ENCODE measurements around the gene AMBRA1.

The AMBRA1 gene

DNA sequence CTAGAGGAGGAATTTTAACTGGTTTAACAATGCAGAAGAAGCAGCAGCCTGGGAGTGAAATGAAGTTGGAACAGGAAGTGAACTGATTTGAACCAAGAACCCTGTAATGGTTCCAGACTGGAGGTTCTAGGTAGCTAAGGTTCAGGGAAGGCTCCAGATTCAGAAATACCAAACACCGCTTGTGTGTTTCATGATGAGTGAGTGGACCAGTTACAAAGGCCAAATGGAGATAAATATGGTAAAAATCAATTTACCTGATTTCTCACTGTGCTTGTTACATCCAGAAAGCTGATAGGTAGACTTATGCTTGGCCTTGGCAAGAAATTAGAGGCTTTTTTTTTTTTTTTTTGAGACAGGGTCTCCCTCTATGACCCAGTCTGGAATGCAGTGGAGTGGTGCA is 36.4 kb upstream of the AMBRA1 start:
- Histone ChIP-seq H3K27me3 (ENCODE audit: control insufficient read depth, insufficient read depth, low read length) (no peaks in the 10 kb centered on the region), H3K9ac (ENCODE audit: low read length) (no peak overlapping the region), H3K36me3 (ENCODE audit: control insufficient read depth, insufficient read depth, low read length) (peaks cover 8% of the 10 kb centered on the region), H3K27ac (ENCODE audit: low read depth, low read length) (no peak overlapping the region), H3K4me3 (ENCODE audit: low read length) (no peak overlapping the region), H3K4me1 (ENCODE audit: control insufficient read depth, insufficient read depth, low read length) (no peaks in the 10 kb centered on the region)

DNA sequence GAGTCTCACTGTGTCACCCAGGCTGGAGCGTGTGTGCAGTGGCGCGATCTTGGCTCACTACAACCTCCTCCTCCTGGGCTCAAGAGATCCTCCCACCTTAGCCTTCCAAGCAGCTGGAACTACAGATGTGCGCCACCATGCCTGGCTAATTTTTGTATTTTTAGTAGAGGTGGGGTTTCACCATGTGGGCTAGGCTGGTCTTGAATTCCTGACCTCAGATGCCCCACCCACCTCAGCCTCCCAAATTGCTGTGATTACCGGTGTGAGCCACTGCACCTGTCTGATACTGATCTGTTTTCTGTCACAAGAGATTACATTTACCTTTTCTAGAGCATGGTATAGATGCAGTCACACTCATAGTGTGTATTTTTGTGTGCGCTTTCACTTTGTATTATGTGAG is 35.1 kb upstream of the AMBRA1 start:
- peaks cover 12% of the 10 kb centered on the region for H3K36me3 ChIP-seq (ENCODE audit: control insufficient read depth, insufficient read depth, low read length)
- no peaks in the 10 kb centered on the region for H3K27me3 ChIP-seq (ENCODE audit: control insufficient read depth, insufficient read depth, low read length)
- H3K9ac ChIP-seq (ENCODE audit: low read length), result no peak overlapping the region
- no peak overlapping the region for H3K4me3 ChIP-seq (ENCODE audit: low read length)
- H3K4me1 ChIP-seq (ENCODE audit: control insufficient read depth, insufficient read depth, low read length), result no peaks in the 10 kb centered on the region
- no peak overlapping the region for H3K27ac ChIP-seq (ENCODE audit: low read depth, low read length)

DNA sequence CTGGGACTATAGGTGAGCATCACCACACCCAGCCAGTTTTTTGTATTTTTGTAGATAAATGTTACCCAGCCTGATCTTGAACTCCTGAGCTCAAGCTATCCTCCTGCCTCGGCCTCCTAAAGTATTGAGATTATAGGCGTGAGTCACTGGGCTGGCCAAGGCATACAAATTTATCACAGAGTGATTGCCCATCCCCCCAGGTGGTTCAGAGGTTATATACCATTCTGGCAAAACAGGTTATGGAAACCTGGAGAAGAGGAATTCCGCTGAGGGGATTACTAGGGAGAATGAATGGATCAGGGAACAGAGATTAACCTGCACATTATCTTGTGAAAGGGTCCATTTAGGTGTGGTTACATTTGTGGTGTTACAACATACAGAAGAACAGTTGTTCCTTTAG is 31.6 kb upstream of the AMBRA1 start:
- peaks cover 12% of the 10 kb centered on the region for H3K36me3 ChIP-seq (ENCODE audit: control insufficient read depth, insufficient read depth, low read length)
- no peak overlapping the region for H3K27ac ChIP-seq (ENCODE audit: low read depth, low read length)
- H3K4me1 ChIP-seq (ENCODE audit: control insufficient read depth, insufficient read depth, low read length), result no peaks in the 10 kb centered on the region
- H3K27me3 ChIP-seq (ENCODE audit: control insufficient read depth, insufficient read depth, low read length), result no peaks in the 10 kb centered on the region
- no peak overlapping the region for H3K4me3 ChIP-seq (ENCODE audit: low read length)
- no peak overlapping the region for H3K9ac ChIP-seq (ENCODE audit: low read length)

DNA sequence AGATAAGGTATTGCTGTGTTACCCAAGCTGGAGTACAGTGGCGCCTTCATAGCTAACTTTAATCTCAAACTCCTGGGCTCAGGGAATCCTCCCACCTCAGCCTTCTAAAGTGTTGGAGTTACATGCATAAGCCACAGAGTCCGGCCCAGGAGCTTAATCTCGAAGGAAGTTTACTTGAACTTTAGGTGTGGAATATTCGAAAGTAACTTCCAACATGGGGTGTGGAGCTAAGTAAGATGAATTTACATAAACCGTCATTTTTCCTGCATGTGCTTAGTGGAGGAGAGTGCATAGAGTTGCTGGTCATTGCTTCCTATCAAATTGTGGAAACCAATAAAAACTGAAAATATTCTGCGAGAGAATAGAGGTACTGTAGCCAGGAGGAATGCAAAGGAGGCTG is 25.0 kb upstream of the AMBRA1 start:
- Histone ChIP-seq H3K4me3 (ENCODE audit: low read length) (no peak overlapping the region), H3K4me1 (ENCODE audit: control insufficient read depth, insufficient read depth, low read length) (peaks cover 10% of the 10 kb centered on the region), H3K27ac (ENCODE audit: low read depth, low read length) (no peak overlapping the region), H3K27me3 (ENCODE audit: control insufficient read depth, insufficient read depth, low read length) (no peaks in the 10 kb centered on the region), H3K36me3 (ENCODE audit: control insufficient read depth, insufficient read depth, low read length) (no peaks in the 10 kb centered on the region), H3K9ac (ENCODE audit: low read length) (no peak overlapping the region)

DNA sequence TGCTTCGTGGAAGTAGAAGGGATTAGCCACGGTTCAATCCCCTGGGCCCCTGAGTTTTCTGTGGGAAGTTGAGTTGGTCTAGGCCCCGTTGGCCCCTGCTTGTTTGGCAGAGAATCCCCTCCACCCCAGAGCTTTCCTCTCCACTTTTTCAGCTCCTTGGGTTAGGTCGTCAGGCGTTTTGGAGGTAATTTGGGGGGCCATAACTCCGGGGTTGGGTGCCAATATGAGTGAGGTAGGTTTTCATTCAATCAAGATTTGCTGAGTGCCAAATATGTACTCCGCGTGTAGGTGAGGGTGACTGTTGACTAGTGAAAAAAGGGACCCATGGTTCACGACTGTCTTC is 24.1 kb upstream of the AMBRA1 start:
- peak overlapping the region; percentile 100 for H3K4me3 ChIP-seq (ENCODE audit: low read length)
- H3K4me1 ChIP-seq (ENCODE audit: control insufficient read depth, insufficient read depth, low read length), result peaks cover 10% of the 10 kb centered on the region

DNA sequence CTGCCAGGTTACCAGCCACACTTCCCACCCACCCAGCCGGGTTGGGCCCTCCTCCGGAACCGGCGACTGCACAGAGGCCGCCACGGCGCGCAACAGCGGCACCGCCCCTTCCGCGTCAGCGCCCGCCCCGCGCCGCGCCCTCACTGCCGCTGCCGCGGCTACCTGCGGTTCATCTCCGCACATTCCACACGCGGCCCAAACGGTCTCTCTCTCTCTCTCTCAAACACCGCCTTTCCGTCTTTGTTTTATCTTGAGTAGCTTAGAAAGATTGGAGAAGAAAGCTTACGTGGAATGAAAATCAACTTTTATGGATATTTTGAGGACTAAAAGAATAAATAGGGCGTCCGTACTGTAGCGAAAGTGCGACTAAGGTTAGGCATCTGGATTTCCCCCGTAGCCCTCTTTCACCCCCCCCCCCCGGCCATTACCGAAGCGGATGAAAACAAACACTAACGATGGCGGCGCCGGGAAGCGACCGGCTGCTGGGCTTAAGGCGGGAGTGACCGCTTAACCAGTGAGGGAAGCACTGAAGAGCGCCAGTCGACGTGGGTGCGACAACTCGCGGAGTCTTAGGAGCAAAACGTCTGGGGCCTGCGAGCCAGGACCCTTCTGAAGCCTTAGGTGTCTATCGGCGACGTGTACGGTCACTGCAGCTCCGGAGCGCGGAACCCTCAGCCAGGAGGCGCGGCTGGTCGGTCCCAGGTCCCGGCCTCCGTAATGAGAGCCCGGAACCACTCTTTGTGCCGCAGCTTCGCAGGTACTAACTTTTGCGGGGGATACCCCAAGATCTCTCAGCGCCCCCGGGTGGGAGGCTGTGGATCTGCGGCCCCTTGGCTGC is 23.5 kb upstream of the AMBRA1 start, which contains the start of the genes ATG13 and HARBI1:
Gene ATG13, plus strand, starts transcription at position 420 of the 838 bp plus-strand sequence. CDS start 26,739 bp downstream, outside the sequence.
Gene HARBI1, minus strand, starts transcription at position 94 of the 838 bp plus-strand sequence. CDS start 990 bp downstream, outside the sequence.
- H3K4me3 ChIP-seq (ENCODE audit: low read length), result peak within 1 kb of the TSS; percentile 100
- H3K4me1 ChIP-seq (ENCODE audit: control insufficient read depth, insufficient read depth, low read length), result peaks cover 10% of the 10 kb centered on the region
- no peaks in the 10 kb centered on the region for H3K36me3 ChIP-seq (ENCODE audit: control insufficient read depth, insufficient read depth, low read length)
- H3K27ac ChIP-seq (ENCODE audit: low read depth, low read length), result peak within 1 kb of the TSS; percentile 96
- H3K27me3 ChIP-seq (ENCODE audit: control insufficient read depth, insufficient read depth, low read length), result no peaks in the 10 kb centered on the region
- peak within 1 kb of the TSS; percentile 99 for H3K9ac ChIP-seq (ENCODE audit: low read length)

More for the DNA sequence above, 24.1 kb upstream of the AMBRA1 start:
- Histone ChIP-seq H3K27me3 (ENCODE audit: control insufficient read depth, insufficient read depth, low read length) (no peaks in the 10 kb centered on the region), H3K27ac (ENCODE audit: low read depth, low read length) (peak overlapping the region; percentile 96), H3K9ac (ENCODE audit: low read length) (peak overlapping the region; percentile 99), H3K36me3 (ENCODE audit: control insufficient read depth, insufficient read depth, low read length) (no peaks in the 10 kb centered on the region)

DNA sequence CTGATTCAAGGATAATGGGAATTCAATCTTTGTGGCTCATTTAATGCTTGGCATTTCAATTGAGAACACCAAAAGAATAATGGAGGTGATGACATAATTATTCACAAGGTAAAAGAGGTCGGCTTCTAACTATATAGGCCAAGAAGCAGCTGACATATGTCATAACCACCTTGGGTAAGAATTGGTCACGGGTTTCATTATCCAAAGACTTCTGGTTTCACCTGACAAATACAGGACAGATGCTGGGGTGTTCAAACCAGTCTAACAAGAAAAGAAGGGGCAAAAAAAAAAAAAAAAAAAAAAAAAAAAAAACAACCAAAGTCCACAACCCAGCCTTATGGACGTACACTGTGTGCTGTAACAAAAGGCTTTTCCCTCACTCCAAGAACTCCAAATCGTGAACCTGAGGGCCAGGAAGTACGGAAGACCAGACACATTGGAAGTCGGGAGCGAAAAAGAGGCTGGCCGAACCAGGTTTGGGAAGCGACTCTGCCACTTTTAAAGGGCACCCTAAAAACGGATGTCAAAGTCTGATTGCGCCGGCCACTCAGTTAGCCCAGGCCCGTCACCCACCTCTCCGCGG is 22.8 kb upstream of the AMBRA1 start:
- H3K4me1 ChIP-seq (ENCODE audit: control insufficient read depth, insufficient read depth, low read length), result peaks cover 10% of the 10 kb centered on the region

DNA sequence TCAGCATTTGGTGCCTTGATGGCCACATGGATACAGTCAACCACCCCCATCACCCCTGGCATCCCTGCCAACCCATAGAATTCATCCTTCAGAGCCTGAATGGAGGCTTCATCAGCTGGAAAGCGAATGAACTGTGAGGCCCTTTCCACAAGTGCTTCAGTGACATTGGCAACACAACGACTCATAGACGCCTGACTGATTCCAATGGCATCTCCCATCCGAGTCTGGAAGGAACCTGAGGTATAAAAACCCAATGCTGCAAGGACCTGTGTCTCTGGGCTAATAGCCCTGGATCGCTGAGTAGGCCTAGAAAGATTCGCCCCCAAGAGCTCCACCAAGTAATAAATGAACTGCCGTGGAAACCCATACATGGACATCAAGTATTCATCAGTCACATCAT is 21.9 kb upstream of the AMBRA1 start:
- no peak overlapping the region for H3K27ac ChIP-seq (ENCODE audit: low read depth, low read length)

More for the DNA sequence above, 22.8 kb upstream of the AMBRA1 start:
- no peaks in the 10 kb centered on the region for H3K27me3 ChIP-seq (ENCODE audit: control insufficient read depth, insufficient read depth, low read length)
- H3K27ac ChIP-seq (ENCODE audit: low read depth, low read length), result peak overlapping the region; percentile 96
- H3K4me3 ChIP-seq (ENCODE audit: low read length), result peak overlapping the region; percentile 100
- peak overlapping the region; percentile 68 for H3K9ac ChIP-seq (ENCODE audit: low read length)
- no peaks in the 10 kb centered on the region for H3K36me3 ChIP-seq (ENCODE audit: control insufficient read depth, insufficient read depth, low read length)

DNA sequence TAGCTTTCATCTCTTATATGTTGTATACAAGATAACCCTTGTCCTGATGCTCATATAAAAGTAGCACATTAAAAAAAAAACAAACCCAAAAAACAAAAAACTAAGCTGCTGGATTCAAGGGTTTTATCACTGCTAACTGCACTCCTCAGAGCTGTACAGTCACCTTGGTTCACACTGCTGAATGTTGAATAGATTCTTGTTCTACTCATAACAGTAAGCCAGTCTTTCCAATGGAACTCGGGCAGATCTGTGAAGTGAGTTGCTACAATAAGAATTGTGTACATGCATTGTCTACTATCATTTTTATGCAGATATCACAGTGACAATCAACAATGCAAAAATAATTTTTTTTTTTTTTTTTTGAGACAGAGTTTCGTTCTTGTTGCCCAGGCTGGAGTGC is 18.5 kb upstream of the AMBRA1 start:
- no peak overlapping the region for H3K27ac ChIP-seq (ENCODE audit: low read depth, low read length)
- H3K9ac ChIP-seq (ENCODE audit: low read length), result no peak overlapping the region
- peaks cover 3% of the 10 kb centered on the region for H3K4me1 ChIP-seq (ENCODE audit: control insufficient read depth, insufficient read depth, low read length)
- no peaks in the 10 kb centered on the region for H3K27me3 ChIP-seq (ENCODE audit: control insufficient read depth, insufficient read depth, low read length)
- H3K36me3 ChIP-seq (ENCODE audit: control insufficient read depth, insufficient read depth, low read length), result no peaks in the 10 kb centered on the region
- no peak overlapping the region for H3K4me3 ChIP-seq (ENCODE audit: low read length)

More for the DNA sequence above, 21.9 kb upstream of the AMBRA1 start:
- H3K27me3 ChIP-seq (ENCODE audit: control insufficient read depth, insufficient read depth, low read length), result no peaks in the 10 kb centered on the region
- H3K9ac ChIP-seq (ENCODE audit: low read length), result no peak overlapping the region
- H3K36me3 ChIP-seq (ENCODE audit: control insufficient read depth, insufficient read depth, low read length), result no peaks in the 10 kb centered on the region
- H3K4me3 ChIP-seq (ENCODE audit: low read length), result no peak overlapping the region
- H3K4me1 ChIP-seq (ENCODE audit: control insufficient read depth, insufficient read depth, low read length), result peaks cover 10% of the 10 kb centered on the region

DNA sequence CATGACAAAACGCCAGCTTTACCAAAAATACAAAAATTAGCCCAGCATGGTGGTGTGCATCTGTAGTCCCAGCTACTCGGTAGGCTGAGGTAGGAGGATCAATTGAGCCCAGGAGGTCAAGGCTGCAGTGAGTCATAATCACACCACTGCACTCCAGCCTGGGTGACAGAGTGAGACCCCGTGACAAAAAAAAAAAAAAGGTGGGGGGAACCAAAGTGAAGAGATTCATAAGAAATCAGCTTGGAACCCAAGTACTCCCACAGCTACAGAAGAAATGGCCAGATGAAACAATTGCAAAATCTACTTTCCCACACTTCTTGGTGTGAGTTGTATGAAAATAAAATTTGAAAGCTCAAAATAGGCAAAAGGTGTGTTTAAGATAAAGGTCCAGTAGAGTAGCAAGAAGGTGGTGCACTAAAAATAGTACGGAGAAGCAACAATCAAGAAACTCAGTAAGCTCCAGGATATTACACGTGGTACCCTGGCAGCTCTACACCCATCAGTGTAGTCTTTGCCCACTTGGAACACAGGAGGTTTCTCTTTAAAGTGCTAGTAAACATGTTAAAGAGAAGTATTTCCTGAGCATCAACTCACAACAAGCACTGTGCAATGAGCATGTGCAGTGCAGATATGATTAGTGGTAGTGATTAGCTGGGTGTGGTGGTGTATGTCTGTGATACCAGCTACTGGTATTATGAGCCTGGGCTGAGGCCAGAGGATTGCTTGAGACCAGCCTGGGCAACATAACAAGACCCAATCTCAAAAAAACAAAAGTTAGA is 17.9 kb upstream of the AMBRA1 start:
- Histone ChIP-seq H3K4me3 (ENCODE audit: low read length) (no peak overlapping the region), H3K36me3 (ENCODE audit: control insufficient read depth, insufficient read depth, low read length) (no peaks in the 10 kb centered on the region), H3K27me3 (ENCODE audit: control insufficient read depth, insufficient read depth, low read length) (no peaks in the 10 kb centered on the region), H3K27ac (ENCODE audit: low read depth, low read length) (no peak overlapping the region), H3K9ac (ENCODE audit: low read length) (no peak overlapping the region), H3K4me1 (ENCODE audit: control insufficient read depth, insufficient read depth, low read length) (peaks cover 3% of the 10 kb centered on the region)

DNA sequence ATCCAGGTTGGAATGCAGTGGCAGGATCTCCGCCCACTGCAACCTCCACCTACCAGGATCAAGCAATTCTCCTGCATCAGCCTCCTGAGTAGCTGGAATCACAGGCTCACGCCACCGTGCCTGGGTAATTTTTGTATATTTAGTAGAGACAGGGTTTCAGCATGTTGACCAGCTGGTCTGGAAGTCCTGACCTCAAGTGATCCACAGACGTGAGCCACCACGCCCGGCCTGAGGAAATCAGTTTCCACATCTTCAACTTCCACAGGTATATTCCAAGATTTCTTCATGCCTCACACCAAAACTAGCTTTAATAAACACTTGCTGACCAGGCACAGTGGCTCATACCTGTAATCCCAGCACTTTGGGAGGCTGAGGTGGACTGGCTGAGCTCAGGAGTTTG is 15.6 kb upstream of the AMBRA1 start:
- H3K4me1 ChIP-seq (ENCODE audit: control insufficient read depth, insufficient read depth, low read length), result no peaks in the 10 kb centered on the region
- no peak overlapping the region for H3K9ac ChIP-seq (ENCODE audit: low read length)
- no peak overlapping the region for H3K27ac ChIP-seq (ENCODE audit: low read depth, low read length)
- H3K27me3 ChIP-seq (ENCODE audit: control insufficient read depth, insufficient read depth, low read length), result no peaks in the 10 kb centered on the region
- no peaks in the 10 kb centered on the region for H3K36me3 ChIP-seq (ENCODE audit: control insufficient read depth, insufficient read depth, low read length)
- H3K4me3 ChIP-seq (ENCODE audit: low read length), result no peak overlapping the region

DNA sequence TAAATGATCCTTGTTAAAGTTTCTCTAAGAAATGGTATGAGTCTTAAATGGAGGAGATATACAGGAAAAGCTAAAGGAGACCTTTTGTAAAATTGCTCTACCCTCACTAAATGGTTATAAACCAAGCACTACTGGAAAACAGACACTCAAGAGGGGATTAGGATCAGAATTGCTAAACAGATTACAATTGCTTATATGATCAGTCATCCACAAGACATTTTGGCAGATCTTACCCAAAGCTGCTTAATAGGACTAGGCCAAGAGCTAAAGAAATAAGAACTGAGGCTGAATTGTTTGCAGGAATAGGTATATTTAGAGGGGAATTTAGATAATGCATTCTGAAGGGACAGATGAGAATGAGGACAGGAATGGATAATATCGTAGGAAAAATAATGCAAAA is 13.7 kb upstream of the AMBRA1 start:
- Histone ChIP-seq H3K27ac (ENCODE audit: low read depth, low read length) (no peak overlapping the region), H3K36me3 (ENCODE audit: control insufficient read depth, insufficient read depth, low read length) (no peaks in the 10 kb centered on the region), H3K27me3 (ENCODE audit: control insufficient read depth, insufficient read depth, low read length) (no peaks in the 10 kb centered on the region), H3K4me1 (ENCODE audit: control insufficient read depth, insufficient read depth, low read length) (no peaks in the 10 kb centered on the region), H3K9ac (ENCODE audit: low read length) (no peak overlapping the region), H3K4me3 (ENCODE audit: low read length) (no peak overlapping the region)
